HG03439 (cell line): ENCODE results near the gene AJM1.
"Not testable (repeated sequence)": the region's sequence is repeated elsewhere in the genome, so short reads cannot be mapped to it uniquely, and the experiment has no call there.

Source experiments
- ATAC-seq: cut with Tn5 transposase; IDR thresholded peaks from one replicate; pipeline ENCODE4 v1.9.1; 2021; ENCODE audit warnings: mild to moderate bottlenecking, moderate library complexity; ENCODE audit not compliant: unreplicated experiment

AJM1 gene

DNA sequence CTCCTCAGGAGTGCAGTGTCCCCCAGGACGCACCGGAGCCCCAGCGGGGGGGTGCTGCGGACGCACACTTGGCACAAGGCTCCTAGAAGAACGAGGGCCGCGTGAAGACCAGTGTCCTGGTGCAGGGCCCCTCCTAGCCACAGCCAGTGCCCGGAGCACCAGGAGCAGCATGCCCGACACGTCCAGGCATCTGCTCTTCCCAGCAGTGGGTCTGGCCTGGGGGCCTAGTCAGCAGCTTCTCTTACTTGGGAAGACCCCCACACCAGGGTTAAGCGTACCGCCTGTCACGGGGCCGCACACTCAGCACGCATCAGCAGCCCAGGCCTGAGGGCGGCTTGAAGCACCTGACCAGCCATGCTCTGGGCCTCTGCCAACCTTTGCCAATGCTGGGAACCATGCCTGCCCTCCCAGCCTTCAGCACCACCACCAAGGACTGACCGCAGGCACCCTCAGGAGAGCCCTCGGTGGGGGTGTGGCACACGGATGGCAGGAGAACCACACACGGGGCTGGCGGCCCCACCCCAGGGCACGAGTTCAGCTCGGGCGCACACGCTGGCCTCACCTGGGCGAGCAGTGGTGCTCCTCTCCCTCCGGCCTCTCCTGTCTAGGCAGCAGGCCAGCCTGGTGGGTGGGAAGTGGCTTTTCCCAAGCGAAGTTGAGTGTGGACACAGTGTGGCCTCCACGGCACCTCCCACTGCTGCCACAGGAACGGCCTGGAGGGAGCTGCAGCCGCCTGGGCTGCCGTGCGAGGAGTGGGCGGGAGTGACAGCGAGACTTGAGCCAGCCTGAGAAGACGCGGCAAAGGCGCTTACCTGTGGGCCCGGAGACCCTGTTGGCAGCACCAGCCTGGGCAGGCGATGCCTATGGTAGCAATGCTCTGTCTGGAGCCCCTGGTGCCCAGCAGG lies 12.0 kb upstream of the AJM1 start:
- ATAC-seq: no peak

DNA sequence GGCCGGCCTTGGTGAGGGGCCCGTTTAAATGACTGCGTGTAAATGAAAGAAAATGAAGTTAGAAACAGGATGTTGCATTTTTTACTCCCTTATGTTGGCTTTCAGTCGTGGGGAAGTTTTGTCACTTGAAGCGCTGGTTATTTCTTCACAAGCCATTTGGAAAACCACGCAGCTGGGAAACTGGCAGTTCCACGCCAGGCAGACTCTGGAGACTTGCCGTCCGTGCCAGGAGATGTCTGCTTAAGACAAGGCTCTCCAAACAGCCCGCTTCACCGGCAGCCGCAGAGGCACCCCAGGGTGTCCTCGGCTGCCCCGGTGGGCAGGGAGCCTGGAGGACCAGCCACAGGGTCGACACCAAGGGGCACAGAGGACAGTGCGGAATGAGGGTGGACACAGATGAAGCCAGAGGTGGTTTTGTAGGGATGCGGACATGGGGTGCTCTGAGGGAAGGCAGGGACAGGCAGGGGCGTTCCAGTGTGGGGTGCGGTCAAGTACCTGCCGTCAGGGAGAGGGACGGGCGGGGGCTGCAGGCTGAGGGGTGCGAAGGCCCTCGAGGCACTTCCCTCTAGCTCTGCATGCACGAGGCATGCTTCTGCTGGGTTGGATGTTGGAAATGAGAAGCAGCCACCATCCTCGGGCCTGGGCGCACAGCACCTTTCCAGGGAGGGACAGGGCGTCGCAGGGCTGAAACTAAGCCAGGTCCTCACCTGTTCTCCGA lies 11.1 kb upstream of the AJM1 start:
- no peak for ATAC-seq

DNA sequence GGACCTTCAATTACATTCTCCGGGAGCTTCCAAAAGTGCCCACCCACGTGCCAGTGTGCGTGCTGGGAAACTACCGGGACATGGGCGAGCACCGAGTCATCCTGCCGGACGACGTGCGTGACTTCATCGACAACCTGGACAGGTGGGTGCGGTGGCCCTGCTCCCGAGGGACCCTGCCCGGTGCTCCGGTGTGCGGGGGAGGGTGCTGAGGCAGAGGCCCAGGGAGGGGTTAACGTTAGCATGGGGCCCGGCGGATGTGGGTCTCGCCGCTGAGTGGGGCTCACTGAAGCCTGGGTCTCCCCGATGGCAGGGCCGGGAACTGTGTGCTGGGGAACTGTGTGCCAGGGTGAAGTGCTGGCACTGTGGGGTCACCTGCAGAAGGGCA lies 10.6 kb upstream of the AJM1 start:
- ATAC-seq: no peak

DNA sequence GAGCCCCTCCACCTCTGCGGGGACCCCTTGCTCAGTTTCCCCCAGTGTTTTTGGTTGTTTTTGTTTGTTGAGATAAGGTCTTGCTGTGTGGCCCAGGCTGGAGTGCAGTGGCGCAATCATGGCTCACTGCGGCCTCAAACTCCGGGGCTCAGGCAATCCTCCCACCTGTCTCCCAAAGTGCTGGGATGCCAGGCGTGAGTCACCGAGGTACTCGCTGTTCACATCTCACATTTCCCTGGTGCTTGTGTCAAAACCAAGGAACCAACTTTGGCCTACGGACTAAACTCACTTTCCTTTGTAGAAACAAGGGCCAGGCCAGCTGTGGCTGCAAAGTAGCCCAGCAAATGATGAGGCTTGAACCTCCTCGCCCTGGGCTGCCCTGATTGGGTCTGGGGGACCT lies 9.7 kb upstream of the AJM1 start:
- ATAC-seq: no peak

DNA sequence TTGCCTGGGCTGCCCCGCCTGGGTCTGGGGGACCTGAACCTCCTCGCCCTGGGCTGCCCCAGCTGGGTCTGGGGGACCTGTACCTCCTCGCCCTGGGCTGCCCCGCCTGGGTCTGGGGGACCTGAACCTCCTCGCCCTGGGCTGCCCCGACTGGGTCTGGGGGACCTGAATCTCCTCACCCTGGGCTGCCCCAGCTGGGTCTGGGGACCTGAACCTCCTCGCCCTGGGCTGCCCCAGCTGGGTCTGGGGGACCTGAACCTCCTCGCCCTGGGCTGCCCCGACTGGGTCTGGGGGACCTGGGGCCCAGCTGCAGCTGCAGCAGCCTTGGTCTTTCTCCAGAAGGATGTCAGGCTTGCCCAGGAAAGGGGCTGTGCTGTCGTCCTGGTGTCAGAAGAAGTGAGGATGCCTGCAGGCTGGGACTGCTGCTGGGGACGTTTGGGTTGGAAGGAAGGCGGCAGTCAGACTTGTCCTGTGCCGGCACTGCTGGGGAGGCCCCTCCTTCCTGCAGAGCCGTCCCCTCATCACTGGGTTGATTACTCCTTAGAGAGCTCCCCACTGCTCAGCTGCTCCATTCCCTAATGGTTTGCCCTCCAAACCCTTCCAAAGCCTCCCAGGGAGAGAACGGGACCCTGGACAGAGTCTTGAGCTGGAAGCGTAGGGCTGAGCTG lies 8.8 kb upstream of the AJM1 start:
- not testable (repeated sequence) for ATAC-seq

DNA sequence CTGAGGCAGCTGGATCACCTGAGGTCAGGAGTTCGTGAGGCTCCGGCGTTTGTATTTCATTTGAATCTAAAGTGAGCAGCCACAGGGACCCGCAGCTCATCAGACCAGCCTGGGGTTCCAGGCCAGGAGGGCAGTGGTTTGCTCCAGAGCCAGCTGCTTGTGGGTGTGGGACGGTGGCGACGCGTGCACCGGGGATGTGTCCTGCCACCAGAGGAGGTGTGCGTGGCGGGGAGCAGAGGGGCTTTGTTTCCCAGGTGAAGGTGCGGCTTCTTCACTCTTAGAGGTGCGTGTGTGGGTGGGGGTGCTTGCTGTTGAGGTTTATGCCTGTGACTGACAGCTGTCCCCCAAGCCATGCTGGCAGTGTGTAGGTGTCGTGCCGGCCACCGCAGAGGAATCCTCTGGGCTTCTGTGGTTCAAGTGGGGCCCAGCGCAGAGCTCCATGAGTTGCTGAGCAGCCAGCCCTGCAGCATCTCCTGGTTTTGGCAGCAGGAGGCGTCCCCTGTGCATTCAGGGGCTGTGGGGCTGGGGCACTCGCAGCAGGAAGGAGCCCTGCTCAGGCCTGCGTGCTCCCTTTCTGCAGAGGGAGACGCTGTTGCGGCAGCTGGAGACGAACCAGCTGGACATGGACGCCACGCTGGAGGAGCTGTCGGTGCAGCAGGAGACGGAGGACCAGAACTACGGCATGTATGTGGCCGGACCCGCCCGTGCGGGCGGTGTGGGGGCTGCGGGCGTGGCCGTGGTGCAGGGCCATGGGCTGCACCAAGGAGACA lies 6.9 kb upstream of the AJM1 start:
- no peak for ATAC-seq

DNA sequence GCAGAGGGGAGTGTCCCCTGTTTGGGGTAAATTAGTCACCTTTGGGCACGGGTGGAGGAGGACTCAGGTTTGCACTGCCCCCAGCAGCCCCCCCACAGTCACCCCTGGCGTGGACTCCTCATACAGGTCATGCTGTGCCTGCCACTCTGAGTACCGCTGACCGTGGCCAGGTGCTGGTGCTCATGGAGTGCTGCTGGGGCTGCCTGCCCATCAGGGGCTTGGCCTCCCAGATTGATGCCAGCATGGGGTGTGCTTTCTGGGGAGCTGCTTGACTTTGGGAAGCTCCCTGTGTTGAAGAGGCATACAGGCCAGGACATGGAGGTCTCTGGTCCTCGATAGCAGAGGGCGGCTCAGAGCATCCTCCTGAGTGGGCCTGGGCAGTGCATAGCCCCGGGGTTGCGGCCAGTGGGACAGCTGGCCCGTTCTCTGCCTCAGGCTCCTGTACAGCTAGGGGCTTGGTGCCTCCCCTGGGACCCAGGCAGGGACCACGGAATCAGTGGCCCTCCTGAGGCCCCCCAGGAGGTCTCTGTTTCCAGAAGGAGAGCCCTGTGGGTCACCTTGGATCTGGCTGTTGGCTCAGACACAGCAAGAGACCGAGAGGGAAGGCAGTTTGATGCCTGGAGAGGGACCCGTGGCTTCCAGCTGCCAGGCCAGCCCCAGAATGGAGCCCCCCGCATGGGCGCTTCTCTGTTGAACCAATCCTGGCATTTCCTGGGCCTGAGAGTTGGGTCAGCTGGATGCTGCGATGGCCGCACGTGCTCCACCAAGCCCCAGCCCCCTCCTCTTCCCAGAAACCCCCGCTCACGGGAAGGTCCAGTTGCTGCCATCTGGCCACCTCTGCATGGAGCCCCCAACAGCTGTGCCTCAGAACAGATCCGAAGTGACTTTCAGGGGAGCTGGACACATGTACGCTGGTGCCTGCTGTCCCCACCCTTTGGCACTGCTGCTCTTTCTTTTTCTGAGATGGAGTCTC lies 6.1 kb upstream of the AJM1 start:
- no peak for ATAC-seq

DNA sequence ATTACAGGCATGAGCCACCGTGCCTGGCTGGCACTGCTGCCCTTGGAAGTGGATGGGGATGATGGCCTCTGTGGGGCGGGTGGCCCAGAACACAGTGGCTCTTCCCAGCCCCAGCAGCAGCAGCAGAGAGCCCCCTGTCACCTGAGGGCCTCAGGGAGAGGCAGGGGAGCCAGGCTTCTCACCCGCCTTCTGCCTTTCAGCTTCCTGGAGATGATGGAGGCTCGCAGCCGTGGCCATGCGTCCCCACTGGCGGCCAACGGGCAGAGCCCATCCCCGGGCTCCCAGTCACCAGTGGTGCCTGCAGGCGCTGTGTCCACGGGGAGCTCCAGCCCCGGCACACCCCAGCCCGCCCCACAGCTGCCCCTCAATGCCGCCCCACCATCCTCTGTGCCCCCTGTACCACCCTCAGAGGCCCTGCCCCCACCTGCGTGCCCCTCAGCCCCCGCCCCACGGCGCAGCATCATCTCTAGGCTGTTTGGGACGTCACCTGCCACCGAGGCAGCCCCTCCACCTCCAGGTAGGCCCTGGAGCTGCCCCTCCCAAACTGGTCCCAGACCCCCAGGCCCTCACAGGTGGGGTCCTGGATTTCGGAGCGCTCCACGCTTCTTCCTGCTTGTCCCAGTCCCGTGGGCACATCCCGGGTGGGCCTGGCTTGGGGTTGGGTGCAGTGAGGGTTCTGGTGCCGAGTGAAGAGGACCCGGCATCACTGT lies 5.0 kb upstream of the AJM1 start:
- no peak for ATAC-seq

DNA sequence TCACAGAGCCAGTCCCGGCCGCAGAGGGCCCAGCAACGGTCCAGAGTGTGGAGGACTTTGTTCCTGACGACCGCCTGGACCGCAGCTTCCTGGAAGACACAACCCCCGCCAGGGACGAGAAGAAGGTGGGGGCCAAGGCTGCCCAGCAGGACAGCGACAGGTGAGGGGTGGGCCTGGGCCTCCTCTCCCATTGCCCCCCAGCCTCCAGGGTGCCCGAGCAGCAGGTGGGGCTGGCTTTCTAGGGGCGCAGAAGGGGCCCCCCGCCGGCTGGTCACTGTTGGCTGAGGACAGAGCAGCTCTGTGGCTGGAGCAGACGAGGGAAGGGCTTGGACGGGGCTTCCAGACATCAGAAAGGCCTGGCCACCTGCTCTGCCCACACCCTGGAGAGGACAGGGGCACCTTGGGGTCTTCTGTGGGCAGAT lies 4.4 kb upstream of the AJM1 start:
- ATAC-seq: not testable (repeated sequence)

DNA sequence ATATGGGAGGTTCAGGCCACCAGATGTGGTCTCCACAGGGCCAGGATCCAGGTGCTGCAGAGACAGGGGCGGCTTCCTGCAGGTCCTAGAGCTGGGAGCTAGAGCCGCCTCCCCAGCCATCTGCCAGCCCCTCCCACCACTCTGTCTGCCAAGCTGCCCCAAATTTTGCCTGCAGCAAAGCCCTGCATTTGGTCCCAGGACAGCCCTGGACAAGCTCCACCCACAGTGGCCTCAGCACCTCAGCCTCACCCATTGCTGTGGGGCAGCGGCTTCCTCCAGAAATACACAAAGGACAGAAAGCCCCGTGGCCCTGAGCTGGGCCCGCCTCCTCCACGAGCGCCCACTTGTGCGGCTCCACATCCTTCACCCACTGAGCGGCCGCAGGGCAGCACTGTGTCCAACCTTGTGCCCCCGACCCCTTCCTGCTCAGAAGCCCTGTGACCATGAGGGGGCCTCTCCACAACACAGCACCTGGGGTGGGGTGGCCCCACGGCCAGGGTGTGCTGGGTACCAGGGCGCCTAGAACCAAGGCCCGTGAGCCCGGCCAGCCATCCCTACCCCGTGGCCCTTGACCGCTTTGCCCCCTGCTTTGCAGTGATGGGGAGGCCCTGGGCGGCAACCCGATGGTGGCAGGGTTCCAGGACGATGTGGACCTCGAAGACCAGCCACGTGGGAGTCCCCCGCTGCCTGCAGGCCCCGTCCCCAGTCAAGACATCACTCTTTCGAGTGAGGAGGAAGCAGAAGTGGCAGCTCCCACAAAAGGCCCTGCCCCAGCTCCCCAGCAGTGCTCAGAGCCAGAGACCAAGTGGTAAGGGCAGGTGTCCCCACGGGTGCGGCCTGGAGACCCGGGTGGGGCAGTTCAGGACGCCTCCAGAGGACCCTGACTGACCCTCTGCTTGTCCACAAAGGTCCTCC lies 3.7 kb upstream of the AJM1 start:
- no peak for ATAC-seq

DNA sequence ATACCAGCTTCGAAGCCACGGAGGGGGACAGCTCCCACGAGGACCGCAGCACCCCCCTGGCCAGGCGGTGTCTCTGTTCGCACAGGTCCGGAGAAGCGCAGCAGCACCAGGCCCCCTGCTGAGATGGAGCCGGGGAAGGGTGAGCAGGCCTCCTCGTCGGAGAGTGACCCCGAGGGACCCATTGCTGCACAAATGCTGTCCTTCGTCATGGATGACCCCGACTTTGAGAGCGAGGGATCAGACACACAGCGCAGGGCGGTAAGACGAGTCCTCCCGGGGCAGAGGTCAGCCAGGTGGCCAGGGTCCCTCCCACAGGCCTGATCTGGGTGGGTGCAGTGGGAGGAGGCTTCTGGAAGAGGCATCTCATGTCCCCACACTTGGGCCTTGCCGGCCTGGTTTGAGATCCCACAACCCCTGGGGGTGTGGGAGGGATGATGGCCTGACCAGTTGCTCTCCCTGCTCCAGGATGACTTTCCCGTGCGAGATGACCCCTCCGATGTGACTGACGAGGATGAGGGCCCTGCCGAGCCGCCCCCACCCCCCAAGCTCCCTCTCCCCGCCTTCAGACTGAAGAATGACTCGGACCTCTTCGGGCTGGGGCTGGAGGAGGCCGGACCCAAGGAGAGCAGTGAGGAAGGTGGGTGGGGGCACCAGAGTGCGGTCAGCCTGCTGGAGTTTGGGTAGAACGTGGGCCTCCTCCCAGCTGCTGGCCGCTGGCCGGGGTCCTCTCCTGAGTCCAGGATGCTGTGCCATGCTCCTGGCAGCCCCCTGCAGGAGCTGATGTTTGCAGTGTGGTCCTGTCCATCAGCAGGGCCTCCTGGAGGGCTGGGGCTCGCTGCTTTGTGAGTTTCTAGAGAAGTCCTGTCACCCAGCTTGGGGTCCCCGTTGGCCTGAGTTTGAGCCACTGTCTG lies 2.8 kb upstream of the AJM1 start:
- no peak for ATAC-seq

DNA sequence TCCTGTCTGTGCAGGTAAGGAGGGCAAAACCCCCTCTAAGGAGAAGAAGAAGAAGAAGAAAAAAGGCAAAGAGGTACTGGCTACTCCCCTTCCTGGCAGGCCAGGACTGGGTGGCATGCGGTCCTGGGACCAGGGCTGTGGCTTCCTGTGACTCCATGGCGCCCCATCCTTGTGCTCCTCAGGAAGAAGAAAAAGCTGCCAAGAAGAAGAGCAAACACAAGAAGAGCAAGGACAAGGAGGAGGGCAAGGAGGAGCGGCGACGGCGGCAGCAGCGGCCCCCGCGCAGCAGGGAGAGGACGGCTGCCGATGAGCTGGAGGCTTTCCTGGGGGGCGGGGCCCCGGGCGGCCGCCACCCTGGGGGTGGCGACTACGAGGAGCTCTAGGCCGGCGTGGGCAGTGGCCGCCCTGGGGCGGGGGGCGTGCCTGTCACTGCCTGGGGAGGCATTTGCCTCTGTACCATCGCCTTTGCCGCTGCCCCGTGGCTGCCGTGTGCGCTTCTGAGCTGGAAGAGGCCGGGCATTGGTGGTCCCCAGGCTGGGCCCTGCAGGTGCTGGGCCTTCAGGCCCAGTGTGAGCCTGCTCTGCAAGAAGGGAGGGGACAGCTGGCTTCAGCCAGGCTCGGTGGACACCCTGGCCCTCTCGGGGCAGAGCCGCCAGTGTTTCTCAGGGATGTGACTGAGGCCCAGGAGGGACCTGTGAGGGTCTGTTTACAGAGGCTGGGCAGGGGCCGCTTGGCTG lies 2.0 kb upstream of the AJM1 start:
- ATAC-seq: no peak

DNA sequence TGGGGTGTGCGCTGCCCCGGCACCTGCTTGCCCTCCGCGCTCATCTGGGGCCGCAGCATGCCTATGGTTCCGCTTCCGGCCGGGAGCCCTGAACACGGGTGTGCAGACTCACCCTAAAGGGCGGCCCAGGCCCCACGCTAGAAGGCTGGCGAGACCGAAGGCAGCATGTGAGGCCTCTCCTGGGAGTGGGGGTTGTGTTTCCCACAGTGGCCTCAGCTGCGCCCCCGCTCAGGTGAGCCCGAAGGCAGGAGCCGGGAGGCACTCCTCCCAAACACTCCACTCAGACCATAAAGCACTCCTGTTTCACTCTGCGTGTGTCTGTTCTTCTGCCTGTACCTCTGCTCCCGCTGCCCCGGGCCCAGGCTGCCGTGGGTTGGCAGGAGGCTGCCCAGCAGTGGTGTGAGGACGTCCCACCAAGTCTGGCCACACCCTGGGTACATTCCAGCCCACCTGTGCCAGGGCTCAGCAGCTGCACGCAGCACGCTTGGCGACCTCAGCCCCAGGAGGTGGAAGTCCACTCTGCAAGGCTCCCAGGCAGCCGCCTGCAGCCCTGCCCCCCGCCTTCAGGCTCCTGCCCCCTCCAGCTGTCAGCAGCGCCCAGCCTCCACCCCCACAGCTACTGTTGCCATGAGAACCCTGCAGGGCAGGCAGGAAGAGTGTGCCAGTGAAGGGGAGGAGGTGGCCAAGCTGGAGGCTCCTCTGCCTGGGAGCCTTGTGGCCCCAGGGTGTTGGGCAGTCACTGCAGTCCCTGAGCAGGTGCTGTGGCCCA lies 1.2 kb upstream of the AJM1 start:
- ATAC-seq: no peak

DNA sequence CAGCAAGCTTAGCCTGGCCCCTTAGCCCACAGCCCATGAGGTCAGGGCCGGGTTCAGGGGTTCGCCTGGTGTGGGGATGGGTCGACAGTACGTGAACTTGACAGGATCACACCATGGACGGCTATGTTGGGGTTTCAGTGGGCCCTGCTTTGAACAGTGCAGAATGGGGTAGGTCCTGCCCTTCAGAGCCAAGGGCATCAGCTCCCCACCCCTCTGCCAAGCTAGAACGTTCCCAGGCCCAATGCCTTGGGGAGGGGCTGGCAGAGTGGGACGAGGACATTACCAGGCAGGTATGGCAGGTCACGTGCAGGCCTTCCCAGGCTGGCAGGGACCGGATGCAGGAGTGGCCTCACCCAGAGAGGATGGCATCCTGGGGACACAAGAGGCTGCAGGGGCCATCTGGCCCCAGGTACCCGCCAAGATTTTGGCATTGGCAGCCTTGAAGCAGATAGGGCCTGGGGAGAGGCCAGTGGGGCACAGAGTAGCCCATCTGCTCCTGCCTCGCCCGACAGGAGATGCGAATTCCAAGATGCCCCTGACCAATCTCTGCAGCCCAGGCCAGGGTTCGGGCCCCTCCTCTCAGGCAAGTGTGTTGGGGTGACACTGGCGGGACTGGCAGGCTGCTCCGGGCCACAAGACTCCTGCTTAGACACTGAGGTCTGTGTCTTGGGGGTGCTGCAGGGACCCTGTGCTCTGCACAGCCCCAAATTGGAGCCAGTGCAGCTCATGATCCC lies 465 bp upstream of the AJM1 start:
- not testable (repeated sequence) for ATAC-seq
